AG04450 (cell line): Measurements from ENCODE around the gene POFUT2. TPM values are rescaled to one million over a fixed set of nuclear protein-coding genes. Genes with fewer than 3 reads are reported as not detected.

Experiments
- CTCF ChIA-PET: fragments of 300-600, 350-600 bp; formaldehyde crosslinking; extraction: SDS; loops from one replicate; lab custom pipeline; 2022; ENCODE audit warnings: antibody characterized with exemption, inconsistent platforms; lab: Charles Lee
- POLR2A ChIA-PET: fragments of 350-600 bp; formaldehyde crosslinking; extraction: SDS; loops from one replicate; lab custom pipeline; 2021; ENCODE audit warnings: antibody characterized with exemption, inconsistent platforms; lab: Yijun Ruan, JAX
- DNase-seq: peaks from one replicate; pipeline ENCODE4 v3.0.0-alpha.2; 2011; ENCODE audit warnings: low read depth, low spot score
- H3K27ac ChIP-seq: one replicate; pipeline ENCODE4 v1.5.1; 2012; ENCODE audit warnings: low read depth, low read length, control low read depth
- H3K27me3 ChIP-seq: one replicate; pipeline ENCODE4 v1.6.0; 2012; ENCODE audit warnings: low read length; ENCODE audit not compliant: control insufficient read depth, insufficient read depth
- H3K4me3 ChIP-seq: 2 replicates; pipeline ENCODE4 v1.5.1; 2011; ENCODE audit warnings: mild to moderate bottlenecking, low read depth, low read length, control low read depth
- H3K9me3 ChIP-seq: 2 replicates; pipeline ENCODE4 v1.5.1; 2012; ENCODE audit warnings: low read length; ENCODE audit not compliant: control insufficient read depth, insufficient read depth
- polyA plus RNA-seq: library from polyadenylated mRNA; depleted of rRNA; stranded (reverse); fragments of >200 nt; gene quantifications from 2 replicates; pipeline ENCODE4 v1.2.3, GENCODE V29; 2011
- TF ChIP-seq, protein P1 (sequence below): IDR thresholded peaks from 2 replicates; pipeline ENCODE4 v1.5.1; 2011; ENCODE audit warnings: low read depth, low read length, control low read depth, inconsistent platforms

POFUT2 gene
- polyA plus RNA-seq, 1 experiment = 35.5 TPM

GRCh38 chr21:45282283-45283034, 5.2 kb downstream of the POFUT2 start:
- Histone ChIP-seq H3K4me3 (no peak overlapping the region), H3K27me3 (no peaks in the 10 kb centered on the region), H3K9me3 (no peaks in the 10 kb centered on the region; the same call in 1 of the 2 replicates), H3K27ac (no peak overlapping the region)
- TF ChIP-seq, protein P1, sequence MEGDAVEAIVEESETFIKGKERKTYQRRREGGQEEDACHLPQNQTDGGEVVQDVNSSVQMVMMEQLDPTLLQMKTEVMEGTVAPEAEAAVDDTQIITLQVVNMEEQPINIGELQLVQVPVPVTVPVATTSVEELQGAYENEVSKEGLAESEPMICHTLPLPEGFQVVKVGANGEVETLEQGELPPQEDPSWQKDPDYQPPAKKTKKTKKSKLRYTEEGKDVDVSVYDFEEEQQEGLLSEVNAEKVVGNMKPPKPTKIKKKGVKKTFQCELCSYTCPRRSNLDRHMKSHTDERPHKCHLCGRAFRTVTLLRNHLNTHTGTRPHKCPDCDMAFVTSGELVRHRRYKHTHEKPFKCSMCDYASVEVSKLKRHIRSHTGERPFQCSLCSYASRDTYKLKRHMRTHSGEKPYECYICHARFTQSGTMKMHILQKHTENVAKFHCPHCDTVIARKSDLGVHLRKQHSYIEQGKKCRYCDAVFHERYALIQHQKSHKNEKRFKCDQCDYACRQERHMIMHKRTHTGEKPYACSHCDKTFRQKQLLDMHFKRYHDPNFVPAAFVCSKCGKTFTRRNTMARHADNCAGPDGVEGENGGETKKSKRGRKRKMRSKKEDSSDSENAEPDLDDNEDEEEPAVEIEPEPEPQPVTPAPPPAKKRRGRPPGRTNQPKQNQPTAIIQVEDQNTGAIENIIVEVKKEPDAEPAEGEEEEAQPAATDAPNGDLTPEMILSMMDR = no peak
- CTCF ChIA-PET = interaction anchor here (1.5 kb wide), 1 partner anchor 142 kb away, joined by 4 read pairs; no protein-coding TSS in a partner anchor
- DNase-seq = no peak
- POLR2A ChIA-PET = no interaction called here

GRCh38 chr21:45281411-45282282, 6.0 kb downstream of the POFUT2 start:
- POLR2A ChIA-PET = no interaction called here
- DNase-seq = no peak
- CTCF ChIA-PET = interaction anchor here (1.4 kb wide), 1 partner anchor 144 kb away, joined by 3 read pairs; no protein-coding TSS in a partner anchor
- H3K4me3 ChIP-seq = no peak overlapping the region
- TF ChIP-seq, protein P1 = no peak
- no peaks in the 10 kb centered on the region; the same call in 1 of the 2 replicates for H3K9me3 ChIP-seq
- H3K27ac ChIP-seq = no peak overlapping the region
- no peaks in the 10 kb centered on the region for H3K27me3 ChIP-seq

GRCh38 chr21:45280969-45281368, 6.7 kb downstream of the POFUT2 start:
- H3K27ac ChIP-seq = no peak overlapping the region
- TF ChIP-seq, protein P1 = no peak
- no peaks in the 10 kb centered on the region; the same call in 1 of the 2 replicates for H3K9me3 ChIP-seq
- no peak for DNase-seq
- H3K27me3 ChIP-seq = no peaks in the 10 kb centered on the region
- ChIA-PET CTCF (interaction anchor here (1.4 kb wide), 1 partner anchor 143 kb away, joined by 3 read pairs; no protein-coding TSS in a partner anchor), POLR2A (no interaction called here)
- no peak overlapping the region for H3K4me3 ChIP-seq

DNA sequence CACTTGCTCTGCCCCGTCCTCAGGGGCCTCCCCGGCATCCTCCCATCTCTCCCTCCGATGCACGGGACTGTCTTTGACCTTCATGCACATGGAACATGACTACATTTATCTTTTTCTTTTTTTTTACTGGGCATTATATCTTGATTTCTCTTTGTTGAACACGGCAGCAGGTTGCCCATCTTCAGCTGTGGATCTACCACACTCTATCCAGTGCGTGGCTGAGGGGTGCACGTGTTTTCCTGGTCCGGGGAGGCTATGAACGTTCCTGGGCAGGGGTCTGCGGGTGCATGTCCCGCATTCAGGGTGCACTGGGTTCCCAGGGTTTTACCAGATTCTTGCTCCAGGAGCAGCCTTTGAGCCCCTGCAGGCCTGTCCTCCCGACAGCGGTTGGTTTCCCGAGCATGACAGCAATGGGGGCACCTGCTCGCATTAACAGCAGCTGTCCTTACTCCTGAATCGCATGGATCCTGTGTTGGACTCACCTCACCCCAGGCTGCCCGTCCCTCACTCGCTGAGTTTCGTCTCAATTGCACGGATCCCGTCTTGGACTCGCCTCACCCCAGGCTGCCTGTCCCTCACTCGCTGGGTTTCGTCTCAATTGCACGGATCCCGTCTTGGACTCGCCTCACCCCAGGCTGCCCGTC, 7.4 kb downstream of the POFUT2 start:
- no peak for DNase-seq
- no peaks in the 10 kb centered on the region; the same call in 1 of the 2 replicates for H3K9me3 ChIP-seq
- H3K27me3 ChIP-seq = no peaks in the 10 kb centered on the region
- no peak overlapping the region for H3K4me3 ChIP-seq
- ChIA-PET CTCF (interaction anchor here (1.4 kb wide), 1 partner anchor 142 kb away, joined by 3 read pairs; no protein-coding TSS in a partner anchor), POLR2A (no interaction called here)
- TF ChIP-seq, protein P1 = no peak
- peak overlapping the region; percentile 21 for H3K27ac ChIP-seq
